Hepatocyte (in vitro differentiated cells): Measurements from ENCODE around the gene FBH1.
"Not testable (repeated sequence)": the region's sequence is repeated elsewhere in the genome, so short reads cannot be mapped to it uniquely, and the experiment has no call there.

Source experiments
- CTCF ChIP-seq: fragments of 200-600 bp; sonication (generic); IDR thresholded peaks from 2 replicates; pipeline ENCODE4 v1.5.1; 2016; ENCODE audit warnings: antibody characterized with exemption, mild to moderate bottlenecking; ENCODE audit not compliant: poor library complexity
- EZH2 ChIP-seq: fragments of 200-600 bp; sonication (generic); IDR thresholded peaks from 2 replicates; pipeline ENCODE4 v1.6.1; 2016; ENCODE audit warnings: antibody characterized with exemption, mild to moderate bottlenecking, borderline replicate concordance
- EZH2phosphoT487 ChIP-seq: fragments of 200-600 bp; sonication (generic); IDR thresholded peaks from one replicate; pipeline ENCODE4 v1.6.1; 2018; ENCODE audit warnings: antibody characterized with exemption, mild to moderate bottlenecking, low read depth, moderate library complexity; ENCODE audit not compliant: unreplicated experiment, severe bottlenecking

- not testable (repeated sequence) for TF ChIP-seq EZH2phosphoT487, CTCF, EZH2
These were observed 22.9 kb upstream of the FBH1 start for GRCh38 chr10:5867091-5867615.
